ENCODE data around the gene SCAF8.
"Not testable (repeated sequence)": the region's sequence is repeated elsewhere in the genome, so short reads cannot be mapped to it uniquely, and the experiment has no call there.

The SCAF8 gene

DNA sequence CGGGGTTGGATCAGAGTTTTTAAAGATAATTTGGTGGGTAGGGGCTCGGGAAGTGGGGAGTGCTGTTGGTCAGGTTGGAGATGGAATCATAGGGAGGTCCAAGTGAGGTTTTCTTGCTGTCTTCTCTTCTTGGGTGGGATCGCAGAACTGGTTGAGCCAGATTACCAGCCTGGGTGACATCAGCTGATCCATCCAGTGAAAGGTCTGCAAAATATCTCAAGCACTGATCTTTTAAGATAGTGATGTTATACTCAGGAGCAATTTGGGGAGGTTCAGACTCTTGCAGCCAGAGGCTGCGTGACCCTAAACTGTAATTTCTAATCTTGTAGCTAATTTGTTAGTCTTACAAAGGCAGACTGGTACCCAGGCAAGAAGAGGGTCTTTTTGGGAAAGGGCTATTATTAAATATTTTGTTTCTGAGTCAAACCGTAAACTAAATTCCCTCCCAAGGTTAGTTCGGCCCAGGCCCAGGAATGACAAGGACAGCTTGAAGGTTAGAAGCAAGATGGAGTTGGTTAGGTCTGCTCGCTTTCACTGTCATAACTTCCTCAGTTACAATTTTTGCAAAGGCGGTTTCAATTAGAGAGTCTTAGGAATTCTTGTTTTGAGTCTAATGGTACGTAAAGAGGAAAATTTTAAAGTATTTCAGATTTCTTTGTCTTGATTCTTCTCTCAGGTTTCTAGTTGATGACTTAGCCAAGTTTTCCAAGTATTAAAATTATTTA lies 53.1 kb downstream of the SCAF8 start:
- DNase-seq: no peak

DNA sequence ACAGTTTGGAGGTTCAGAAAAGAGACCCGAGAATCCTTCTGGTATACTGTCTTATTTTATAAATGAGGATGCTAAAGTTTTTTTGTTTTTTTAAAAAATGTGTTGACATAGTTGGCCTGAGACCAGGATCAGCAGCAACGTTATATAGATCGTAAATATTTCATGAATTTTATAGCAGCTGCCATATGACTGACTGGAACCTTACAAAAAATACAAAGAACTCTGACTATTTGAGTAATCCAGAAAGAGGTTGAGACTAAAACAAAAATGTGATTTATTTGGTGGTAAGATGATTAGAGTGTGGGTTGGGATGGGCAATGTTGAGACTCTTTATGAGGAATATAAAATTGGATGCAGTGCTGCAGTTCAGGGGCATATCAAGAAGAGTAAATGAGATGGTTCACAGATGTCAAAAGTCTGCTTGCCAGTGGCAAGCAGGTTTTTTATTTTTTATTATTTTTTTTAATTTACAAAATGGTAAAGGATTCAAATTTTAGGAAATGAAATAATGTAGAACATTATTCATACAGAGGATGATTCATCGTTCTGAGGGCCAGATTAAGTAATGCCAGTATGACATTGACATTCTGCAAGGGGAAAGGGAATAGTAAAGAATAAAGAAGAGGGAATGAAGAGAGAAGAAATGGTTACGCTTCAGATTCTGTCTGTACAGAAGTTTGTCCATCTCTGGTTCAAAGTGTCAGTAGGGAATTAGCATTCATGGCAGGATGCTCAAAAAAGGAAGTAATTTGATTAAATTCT lies 58.5 kb downstream of the SCAF8 start:
- no peak for DNase-seq

DNA sequence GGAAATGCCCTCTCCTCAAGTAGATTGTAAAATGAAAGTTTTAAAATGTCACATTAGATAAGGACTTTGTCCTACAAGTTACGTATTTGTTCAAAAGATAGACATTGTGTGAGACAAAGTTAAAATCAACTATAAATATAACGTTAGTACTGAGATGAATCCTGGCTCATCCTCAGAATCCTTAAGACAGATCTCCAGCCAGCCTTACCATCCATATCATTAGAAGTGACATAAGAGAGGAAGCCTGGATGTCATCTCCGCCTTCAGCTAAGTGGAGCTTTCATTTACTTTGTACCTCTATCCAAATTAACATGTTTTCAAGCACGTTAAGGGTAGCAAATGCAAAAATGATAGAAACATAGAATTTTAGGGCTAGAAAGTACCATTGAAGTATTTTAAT lies 59.1 kb downstream of the SCAF8 start:
- DNase-seq: no peak

DNA sequence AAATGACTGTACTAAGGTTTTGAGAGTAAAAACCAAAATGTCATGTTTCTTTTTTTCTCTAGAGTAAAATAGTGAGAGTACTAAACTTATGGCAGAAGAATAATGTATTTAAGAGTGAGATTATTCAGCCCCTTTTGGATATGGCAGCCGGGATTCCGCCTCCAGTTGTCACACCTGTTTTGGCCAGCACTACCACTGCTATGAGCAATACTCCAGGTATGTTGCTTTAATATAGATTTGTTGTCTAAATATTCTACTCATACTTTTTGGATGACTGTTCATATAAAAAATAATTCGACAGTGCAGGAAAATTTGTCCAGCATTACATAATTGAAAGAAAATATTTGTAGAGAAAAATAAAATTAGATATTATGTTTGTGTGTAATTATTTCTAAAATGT lies 59.5 kb downstream of the SCAF8 start:
- no peak for DNase-seq

DNA sequence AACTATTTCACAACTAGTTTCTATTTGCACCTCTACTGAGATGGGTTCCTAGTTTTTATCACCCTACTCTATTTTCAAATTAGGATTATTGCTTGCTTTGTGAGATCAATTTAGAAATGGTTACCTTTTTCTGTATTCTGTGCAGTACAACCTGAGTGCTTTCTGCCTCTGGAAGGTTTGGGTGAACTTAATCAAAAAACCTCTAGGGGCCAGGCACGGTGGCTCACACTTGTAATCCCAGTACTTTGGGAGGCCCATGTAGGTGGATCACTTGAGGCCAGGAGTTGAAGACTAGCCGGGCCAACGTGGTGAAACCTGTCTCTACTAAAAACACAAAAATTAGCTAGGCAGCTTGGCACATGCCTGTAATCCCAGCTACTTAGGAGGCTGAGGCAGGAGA lies 63.3 kb downstream of the SCAF8 start:
- DNase-seq: no peak

DNA sequence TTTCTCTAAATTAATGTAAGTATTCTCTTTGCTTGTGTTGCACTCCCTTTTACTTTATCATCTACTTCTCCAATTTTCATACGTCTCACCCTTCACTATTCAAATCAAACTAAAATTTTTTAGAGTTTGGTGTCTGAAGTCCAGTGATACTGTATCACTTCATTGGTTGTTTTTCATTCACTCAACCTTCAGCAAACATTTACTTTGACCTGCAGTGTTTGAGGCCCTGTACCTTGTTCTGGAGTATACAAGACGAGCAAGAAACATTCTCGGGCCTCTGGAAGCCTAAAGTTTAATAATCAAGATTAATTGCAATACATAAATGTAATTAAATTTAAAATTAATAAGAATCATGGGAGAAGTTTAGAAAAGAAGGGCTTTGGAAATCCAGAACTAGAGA lies 64.6 kb downstream of the SCAF8 start:
- no peak for DNase-seq

DNA sequence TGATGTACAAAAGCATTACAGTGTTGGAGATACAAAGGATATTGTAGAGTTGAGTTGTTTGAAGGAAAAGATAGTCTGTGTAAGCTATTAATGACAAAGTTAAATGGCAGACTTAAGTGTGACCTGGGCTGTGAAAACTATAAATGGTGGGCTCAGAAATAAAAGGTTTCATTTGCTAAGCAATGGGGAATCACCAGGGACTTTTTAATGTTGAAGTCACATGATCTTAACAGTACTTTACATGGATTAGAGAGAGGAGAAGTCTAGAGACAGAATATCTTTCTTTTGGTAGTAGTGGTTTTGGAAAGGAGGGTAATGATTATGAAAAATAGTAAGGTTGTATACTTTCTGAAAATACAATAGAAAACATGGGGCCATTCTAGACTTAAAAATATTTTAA lies 67.1 kb downstream of the SCAF8 start:
- DNase-seq: no peak

DNA sequence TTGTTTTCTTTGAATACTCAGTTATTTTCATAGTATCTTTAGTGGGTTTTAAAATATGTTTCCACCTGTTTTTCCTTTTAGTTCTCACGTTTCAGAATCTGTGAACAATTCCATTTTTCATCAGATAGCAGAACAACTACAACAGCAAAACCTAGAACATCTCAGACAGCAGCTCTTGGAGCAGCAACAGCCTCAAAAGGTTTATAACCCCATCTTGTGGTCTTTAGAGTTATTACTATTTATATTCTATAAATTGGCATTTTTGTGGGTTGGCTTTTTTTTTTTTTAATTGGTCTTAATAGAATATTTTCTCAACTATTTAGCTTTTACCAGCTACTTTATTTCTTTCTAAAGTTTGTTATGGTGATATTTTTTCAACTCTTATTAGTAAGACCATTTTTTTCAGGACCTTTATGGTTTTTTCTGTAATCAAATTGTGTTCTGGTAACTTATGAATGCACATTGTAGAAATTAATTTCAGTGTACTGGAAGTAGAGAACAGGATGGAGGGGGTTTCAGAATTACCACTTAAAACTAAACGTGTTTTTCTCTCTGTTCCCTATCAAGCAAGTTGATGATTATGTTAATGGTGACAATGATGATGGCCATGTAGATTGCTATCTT lies 72.2 kb downstream of the SCAF8 start:
- DNase-seq: no peak

DNA sequence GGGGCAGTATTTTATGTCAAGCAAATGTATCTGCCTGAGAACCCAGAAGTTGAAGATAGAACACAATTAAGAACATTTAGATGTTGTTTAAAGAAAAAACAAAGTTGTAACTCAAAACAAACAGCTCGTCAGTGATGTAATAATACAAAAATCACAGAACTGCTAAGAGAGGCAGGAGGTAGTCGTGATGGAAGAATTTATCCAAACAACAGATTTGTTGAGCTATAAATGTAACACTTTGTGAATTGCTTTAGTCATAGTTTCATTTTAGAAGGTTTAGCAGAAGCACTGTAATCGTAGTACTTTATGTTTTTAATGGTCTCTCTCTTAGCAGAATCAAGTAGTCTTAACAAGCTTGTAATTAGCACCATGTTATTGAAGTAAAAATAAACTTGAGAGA lies 73.6 kb downstream of the SCAF8 start:
- no peak for DNase-seq

DNA sequence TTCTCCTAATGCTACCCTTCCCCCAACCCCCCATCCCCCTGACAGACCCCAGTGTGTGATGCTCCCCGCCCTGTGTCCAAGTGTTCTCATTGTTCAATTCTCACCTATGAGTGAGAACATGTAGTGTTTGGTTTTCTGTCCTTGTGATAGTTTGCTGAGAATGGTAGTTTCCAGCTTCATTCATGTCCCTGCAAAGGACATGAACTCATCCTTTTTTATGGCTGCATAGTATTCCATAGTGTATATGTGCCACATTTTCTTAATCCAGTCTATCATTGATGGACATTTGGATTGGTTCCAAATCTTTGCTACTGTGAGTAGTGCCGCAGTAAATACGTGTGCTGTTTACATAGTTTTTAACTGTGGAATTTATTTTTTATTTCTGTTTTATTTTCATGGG lies 78.4 kb downstream of the SCAF8 start:
- DNase-seq: not testable (repeated sequence)

DNA sequence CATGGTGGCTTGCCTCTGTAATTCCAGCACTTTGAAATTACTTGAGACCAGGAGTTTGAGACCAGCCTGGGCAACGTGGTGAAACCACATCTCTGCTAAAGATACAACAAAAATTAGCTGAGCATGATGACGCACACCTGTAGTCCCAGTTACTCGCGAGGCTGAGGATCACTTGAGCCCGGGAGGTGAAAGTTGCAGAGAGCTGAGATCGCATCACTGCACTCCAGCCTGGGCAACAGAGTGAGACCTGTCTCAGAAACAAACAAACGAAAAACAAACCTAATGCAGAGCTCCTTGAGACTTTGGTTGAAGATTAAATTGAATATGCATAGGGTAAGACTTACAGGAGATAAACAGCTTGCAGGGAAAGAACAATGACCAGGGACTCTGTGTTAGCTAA lies 80.8 kb downstream of the SCAF8 start:
- no peak for DNase-seq

DNA sequence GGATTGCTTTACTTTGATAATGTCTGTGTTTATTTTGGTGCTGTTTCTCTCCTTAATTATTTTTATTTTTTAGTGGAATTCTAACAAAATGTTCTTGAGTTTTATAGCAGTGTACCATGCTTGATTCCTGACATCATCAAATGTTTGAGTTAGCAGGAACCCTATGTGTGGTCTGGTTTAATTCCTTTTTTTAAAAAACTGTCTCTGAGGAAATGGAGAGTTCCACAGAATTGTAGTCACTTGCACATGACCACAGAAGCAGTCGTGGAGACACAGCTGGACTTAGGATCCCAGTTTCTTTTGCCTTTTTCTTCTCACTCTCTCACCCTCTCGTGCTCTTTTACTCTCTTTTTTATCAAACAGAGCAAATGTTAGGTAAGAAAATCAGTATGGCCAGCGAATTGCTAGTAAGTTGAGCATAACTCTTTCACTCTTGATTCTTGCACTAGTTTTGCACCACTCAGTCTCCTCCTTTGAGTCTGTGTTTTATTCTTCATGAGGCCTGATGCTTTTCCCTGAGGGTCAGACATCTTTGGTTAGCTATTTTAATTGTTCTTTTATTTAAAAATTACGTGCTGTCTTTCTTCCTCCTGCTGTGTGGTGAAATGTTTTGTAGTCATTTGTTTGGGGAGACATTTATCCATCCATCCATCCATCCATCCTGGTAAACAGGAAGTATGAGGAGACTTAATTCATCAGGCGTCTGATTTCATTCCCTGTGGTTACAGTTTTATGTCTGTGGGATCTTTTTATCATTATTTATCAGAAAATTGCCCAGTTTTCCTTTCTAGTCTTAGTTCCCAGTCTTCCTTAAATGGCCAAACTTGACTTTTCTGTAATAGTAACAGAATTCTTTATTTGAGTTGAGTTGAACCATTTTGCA lies 83.0 kb downstream of the SCAF8 start:
- no peak for DNase-seq

DNA sequence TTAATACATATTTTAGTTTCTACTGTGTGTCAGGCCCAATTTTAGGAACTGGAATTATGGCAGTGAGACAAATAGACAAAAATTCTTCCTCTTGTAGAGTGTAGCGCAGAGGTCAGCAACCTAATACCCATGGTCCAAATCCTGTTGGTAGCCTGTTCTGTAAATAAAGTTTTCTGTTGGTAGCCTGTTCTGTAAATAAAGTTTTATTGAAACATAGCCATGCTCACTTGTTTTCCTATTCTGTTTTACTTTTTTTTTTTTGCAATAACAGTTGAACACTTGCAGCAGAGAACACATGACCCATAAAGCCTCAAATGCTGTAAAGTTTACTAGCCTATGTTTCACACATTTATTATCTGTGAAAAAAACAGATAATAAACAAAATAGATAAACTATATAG lies 87.9 kb downstream of the SCAF8 start:
- DNase-seq: no peak

DNA sequence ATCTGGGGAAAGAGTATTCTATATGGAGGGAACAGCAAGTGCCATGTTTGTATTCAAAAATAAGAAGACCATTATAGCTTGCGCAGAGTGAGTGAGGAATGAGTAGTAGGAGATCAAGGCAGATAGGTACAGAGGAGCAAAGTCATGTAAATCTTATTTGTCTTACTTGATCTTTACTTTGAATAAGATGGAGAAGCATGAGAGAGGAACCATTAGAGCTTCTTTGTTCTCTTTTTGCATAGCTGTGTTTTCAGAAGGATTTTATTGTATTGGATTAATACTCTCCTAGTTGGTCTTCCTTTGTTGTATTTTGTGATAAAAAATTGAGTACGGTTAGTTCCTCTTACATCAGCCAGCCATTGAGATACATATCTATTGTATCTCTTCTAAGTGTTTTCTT lies 88.4 kb downstream of the SCAF8 start:
- DNase-seq: no peak

DNA sequence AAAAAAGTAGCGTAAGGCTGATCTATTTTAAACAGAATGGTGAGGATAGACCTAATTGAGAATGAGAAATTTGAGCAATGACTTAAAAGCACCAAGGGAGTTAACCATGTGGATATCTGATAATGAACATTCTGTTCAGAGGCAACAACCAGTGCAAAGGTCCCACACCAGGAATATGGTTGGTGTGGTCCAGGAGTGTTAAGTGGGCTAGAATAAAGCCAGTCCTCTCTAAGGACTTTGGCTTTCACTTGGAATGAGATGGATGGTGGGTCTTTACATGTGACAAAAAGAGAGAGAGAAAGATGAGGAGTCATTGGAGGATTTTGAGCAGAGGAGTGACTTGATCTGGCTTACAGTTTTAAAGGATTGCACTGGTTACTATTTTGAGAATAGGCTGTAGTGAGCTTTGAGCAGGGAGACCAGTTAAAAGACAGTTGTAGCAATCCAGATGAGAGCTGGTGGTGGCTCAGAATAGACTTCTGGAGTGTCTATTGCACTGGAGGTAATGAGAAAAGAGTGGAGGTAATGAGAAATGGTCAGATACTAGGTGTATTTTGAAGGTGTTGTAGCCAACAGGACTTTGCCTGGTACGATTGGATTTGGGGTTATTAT lies 89.8 kb downstream of the SCAF8 start:
- DNase-seq: no peak

DNA sequence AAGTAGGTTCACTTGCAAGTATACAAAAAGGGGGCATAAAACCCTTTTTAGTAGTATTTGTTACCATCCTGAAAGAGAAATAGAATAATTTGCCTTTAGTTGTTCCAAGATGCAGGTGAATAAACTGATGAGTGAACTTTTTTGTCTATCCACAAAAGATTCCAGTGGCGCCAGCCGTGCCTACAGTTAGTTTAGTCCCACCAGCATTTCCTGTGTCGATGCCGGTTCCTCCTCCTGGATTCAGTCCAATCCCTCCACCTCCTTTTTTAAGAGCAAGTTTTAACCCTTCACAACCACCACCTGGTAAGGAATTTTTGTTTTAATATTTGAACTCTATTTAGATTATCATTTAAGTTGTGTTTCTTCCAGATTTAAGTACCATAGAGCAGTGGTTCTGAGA lies 90.9 kb downstream of the SCAF8 start:
- no peak for DNase-seq

DNA sequence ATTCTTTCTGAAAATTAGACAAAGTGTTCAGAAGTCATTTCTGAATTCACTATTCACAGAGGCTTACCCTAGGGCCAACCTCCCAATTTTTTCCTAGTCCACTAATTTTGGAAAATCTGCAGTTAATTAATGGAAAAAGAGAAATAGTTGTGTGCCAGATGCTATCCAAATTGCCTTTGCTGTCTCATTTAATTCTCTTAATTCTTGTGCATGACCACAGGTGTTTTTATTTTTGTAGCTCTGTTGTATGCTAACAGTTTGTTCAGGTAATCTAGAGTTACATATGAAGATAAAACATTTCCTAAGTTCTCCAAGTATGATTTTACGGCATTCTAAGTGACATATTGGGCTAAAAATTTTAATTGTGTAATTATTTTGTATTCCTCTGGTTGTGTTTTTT lies 96.8 kb downstream of the SCAF8 start:
- no peak for DNase-seq

DNA sequence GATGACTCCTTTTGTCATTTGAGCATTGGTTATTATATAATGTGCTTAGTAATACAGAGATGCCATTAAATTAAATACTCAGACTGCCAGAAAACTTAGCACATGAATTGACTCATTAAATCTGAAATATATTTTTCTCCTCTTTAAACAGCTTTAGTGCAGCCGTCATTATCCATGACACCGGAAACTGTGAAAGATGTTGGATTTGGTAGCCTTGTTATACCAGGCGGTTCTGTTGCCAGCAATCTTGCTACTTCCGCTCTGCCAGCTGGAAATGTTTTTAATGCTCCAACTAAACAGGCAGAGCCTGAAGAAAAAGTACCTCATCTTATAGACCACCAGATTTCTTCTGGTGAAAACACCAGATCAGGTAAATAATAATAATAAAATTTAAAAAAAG lies 97.6 kb downstream of the SCAF8 start:
- no peak for DNase-seq

DNA sequence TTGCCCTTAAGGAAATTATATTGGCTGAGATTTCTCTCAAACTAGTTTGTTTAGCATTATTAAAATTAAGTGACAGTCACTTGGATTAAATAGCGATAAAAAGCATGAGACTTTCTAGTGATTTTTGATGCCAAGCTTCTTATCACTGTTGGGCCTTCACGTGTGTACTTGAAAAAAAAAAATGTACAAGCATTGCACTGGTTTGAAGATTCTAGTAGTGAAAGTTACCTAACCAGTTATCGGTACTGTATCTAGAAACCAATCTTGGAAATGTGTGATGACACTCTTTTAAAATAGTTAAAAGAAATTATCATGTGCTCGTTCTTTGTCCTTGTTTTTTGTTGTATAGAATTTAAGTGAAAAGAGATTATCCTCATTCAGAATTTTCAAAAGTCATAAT lies 102.1 kb downstream of the SCAF8 start:
- DNase-seq: no peak

DNA sequence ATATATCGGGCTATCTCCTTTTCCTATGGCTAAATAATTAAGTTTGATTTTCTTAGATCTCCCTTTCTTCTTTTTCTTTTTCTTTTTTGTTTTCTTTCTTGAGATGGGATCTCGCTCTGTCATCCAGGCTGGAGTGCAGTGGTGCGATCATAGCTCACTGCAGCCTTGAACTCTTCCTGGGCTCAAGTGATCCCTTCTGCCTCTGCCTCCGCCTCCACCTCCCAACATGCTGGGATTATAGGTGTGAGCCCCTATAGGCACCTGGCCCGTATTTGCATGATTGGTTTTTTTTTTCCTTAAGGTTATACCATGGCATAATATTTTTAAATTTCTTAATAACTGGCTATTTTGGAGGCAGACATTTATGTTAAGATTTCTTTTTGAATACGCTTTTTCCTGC lies 106.3 kb downstream of the SCAF8 start:
- no peak for DNase-seq

DNA sequence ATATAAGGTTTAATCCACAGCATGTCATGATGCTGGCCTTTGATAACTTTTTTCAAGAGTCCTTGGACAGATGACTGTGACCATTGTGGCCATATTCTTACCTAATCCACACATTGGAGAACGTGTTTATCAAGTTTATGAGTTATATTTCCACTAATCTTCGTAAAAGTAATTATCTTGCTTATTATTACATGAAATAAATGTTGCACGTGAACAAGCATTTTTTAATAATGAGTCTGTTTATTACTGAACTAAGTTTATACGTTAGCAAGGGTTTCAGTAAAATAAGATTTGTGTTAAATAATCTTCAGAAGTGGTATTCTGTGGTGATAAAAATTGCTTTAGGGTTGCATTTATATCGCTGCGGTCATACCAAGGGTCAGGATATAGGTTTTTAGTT lies 107.1 kb downstream of the SCAF8 start:
- no peak for DNase-seq

DNA sequence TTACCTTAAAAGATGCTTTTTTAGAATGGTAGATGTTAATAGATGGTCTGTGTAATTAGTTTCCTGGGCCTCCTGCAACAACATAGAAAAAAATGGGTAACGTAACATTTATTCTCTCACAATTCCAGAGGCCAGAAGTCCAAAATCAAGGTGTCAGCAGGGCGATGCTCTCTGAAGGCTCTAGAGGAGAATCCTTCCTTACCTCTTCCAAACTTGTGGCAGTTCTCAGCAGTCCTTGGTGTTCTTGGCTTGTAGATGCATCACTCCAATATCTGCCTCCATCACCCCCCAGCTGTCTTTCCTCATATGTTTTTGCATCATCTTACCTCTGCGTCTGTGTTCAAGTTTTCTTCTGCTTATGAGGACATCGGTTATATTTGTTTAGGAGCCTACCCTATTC lies 107.9 kb downstream of the SCAF8 start:
- DNase-seq: no peak

DNA sequence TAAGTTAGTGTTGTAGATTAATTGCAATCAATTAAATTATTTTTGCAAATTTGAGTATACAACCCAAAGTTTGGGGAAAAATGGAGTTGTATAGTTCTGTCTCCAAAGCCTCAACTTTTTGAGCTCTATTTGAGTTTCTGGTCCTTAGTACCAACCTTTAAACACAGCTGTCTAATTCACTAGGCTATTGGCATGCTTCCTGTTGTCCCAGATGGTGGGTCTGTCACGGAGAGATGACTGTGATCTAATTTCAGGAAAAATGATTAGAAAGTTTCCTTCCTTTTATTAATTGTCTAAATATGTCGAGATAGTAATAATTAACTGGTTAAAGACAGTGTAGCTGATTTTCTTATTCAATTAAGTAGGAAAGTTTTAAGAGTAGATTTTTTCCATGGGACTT lies 109.6 kb downstream of the SCAF8 start:
- DNase-seq: no peak
